ENCODE data around the gene PLA2G4C.

GRCh38 chr19:48117515-48118130, 7.0 kb upstream of the PLA2G4C start:
- TF ChIP-seq CTCF (IDR thresholded peaks at IDR 0.05 in 4 of 5, conservative IDR thresholded peaks at IDR 0.05 in 1 of 5) (no peak), POLR2A (IDR thresholded peaks at IDR 0.05) (no peak)

Measured in gastrocnemius medialis (tissue), 4 donors.